OCI-LY7 (cell line): Measurements from ENCODE around the gene CABP7. TPM values are rescaled to one million over a fixed set of nuclear protein-coding genes. Genes with fewer than 3 reads are reported as not detected.

Experiments
- BruUV-seq: library from RNA; stranded (reverse); fragments of 400-500 nt; replicated peaks from 2 replicates; lab custom pipeline; 2021; lab: Mats Ljungman, UMichigan
- CTCF ChIA-PET: fragments of 300-600 bp; sonication (Branson Sonifier 250); formaldehyde crosslinking; loops from one replicate; lab custom pipeline; 2022; ENCODE audit warnings: antibody characterized with exemption; ENCODE audit not compliant: unreplicated experiment; lab: Charles Lee
- POLR2A ChIA-PET: fragments of 300-600 bp; sonication (Branson Sonifier 250); formaldehyde crosslinking; loops from one replicate; lab custom pipeline; 2022; ENCODE audit warnings: antibody characterized with exemption; lab: Charles Lee
- DNase-seq: peaks from one replicate; pipeline ENCODE4 v3.0.0-alpha.2; 2015; ENCODE audit warnings: low spot score
- H2AFZ ChIP-seq: fragments of 200-600 bp; sonication (generic), shearing (Covaris generic); 2 replicates; pipeline ENCODE4 v1.6.1; 2014; ENCODE audit warnings: mild to moderate bottlenecking, antibody characterized with exemption, low read length, moderate library complexity
- H3K27ac ChIP-seq: fragments of 200-600 bp; sonication (generic); 2 replicates; pipeline ENCODE4 v1.5.1; 2014; ENCODE audit warnings: mixed run types, low read depth, mild to moderate bottlenecking, moderate library complexity, low read length, inconsistent platforms; ENCODE audit not compliant: poor library complexity, severe bottlenecking
- H3K36me3 ChIP-seq: fragments of 200-600 bp; sonication (generic); 2 replicates; pipeline ENCODE4 v1.6.1; 2014; ENCODE audit warnings: mild to moderate bottlenecking, antibody characterized with exemption, low read length, moderate library complexity, mixed read lengths; ENCODE audit not compliant: insufficient read depth
- H3K4me1 ChIP-seq: fragments of 200-600 bp; sonication (generic); 2 replicates; pipeline ENCODE4 v1.5.1; 2014; ENCODE audit warnings: mild to moderate bottlenecking, low read length; ENCODE audit not compliant: insufficient read depth, poor library complexity, severe bottlenecking
- H3K4me2 ChIP-seq: fragments of 200-600 bp; sonication (generic); 2 replicates; pipeline ENCODE4 v1.6.1; 2014; ENCODE audit warnings: mild to moderate bottlenecking, low read length
- H3K4me3 ChIP-seq: fragments of 200-600 bp; sonication (generic); 2 replicates; pipeline ENCODE4 v1.5.1; 2014; ENCODE audit warnings: mild to moderate bottlenecking, low read depth, low read length; ENCODE audit not compliant: poor library complexity, severe bottlenecking
- H3K79me2 ChIP-seq: fragments of 200-600 bp; sonication (generic); 2 replicates; pipeline ENCODE4 v1.6.1; 2016; ENCODE audit warnings: low read depth, mild to moderate bottlenecking, low read length, moderate library complexity, mixed read lengths; ENCODE audit not compliant: insufficient read depth
- H3K9me2 ChIP-seq: fragments of 200-600 bp; sonication (generic); 2 replicates; pipeline ENCODE4 v1.6.1; 2016; ENCODE audit warnings: mild to moderate bottlenecking, low read length, mixed read lengths; ENCODE audit not compliant: insufficient read depth
- H3K9me3 ChIP-seq: fragments of 200-600 bp; sonication (generic); 2 replicates; pipeline ENCODE4 v1.6.1; 2014; ENCODE audit warnings: mild to moderate bottlenecking, mixed run types, low read length, mixed read lengths
- H4K20me1 ChIP-seq: fragments of 200-600 bp; sonication (generic); 2 replicates; pipeline ENCODE4 v1.6.1; 2014; ENCODE audit warnings: mild to moderate bottlenecking, antibody characterized with exemption, low read length, moderate library complexity, mixed read lengths; ENCODE audit not compliant: insufficient read depth
- CTCF ChIP-seq: fragments of 200-600 bp; sonication (generic); conservative IDR thresholded peaks from 2 replicates; pipeline ENCODE4 v1.5.1; 2014; ENCODE audit warnings: mild to moderate bottlenecking, antibody characterized with exemption, low read length, moderate library complexity, mixed read lengths
- EZH2phosphoT487 ChIP-seq: fragments of 200-600 bp; sonication (generic); IDR thresholded peaks from 2 replicates; pipeline ENCODE4 v1.6.1; 2018; ENCODE audit warnings: low read depth, borderline replicate concordance, mild to moderate bottlenecking, mixed run types, antibody characterized with exemption, low read length, moderate library complexity, mixed read lengths
- intact Hi-C: fragments of 100-400 bp; cut with micrococcal nuclease; formaldehyde crosslinking; loops from one replicate; pipeline ENCODE4 v1.10.0; 2022; ENCODE audit not compliant: unreplicated experiment
- total RNA-seq, 2 experiments: library from RNA; depleted of rRNA in 1 of 2; stranded (reverse); fragments of >200 nt in 1 of 2; shearing (Covaris generic) in 1 of 2; gene quantifications; 2 replicates each; pipeline ENCODE4 v1.2.3, GENCODE V29; 2014 to 2022

CABP7 gene
- total RNA-seq, 2 experiments from 2014 or later, result 0.06 TPM; not detected in 1

DNA sequence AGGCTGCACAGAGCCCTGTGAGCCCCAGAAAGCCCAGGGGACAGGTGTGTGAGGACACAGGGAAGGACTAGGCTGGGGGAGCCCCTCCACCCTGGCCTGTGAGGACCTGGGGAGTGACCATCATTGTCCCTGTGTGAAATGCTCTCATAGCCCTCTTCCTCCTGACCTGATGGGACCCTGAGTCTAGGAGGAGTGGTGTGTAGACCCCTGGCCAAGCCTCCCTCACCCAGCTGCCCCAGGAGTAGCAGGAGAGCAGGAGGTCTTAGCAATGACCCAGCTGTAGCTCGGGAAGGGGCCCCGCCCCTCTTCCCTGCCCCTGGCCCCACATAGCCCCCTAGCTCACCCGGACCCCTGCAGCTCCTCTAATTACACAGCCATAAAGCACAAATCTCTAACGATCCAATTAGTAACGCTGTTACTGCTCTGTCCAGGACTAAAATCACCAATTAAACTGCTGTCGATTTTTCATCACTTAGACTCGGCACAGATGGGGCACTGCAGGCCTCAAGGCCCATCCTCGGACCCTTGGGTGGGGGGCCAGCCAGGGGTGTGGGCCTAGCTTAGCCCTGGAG, 6.6 kb upstream of the CABP7 start:
- intact Hi-C loops, result no loop called here
- no peak overlapping the region for H2AFZ ChIP-seq
- H3K79me2 ChIP-seq, result no peaks in the 10 kb centered on the region
- TF ChIP-seq CTCF (no peak), EZH2phosphoT487 (no peak)
- no peaks in the 10 kb centered on the region for H3K9me2 ChIP-seq
- CTCF ChIA-PET, result no interaction called here
- no peak overlapping the region for H3K4me3 ChIP-seq
- H3K4me1 ChIP-seq, result no peaks in the 10 kb centered on the region
- no peaks in the 10 kb centered on the region for H3K9me3 ChIP-seq
- DNase-seq, result no peak
- no peaks in the 10 kb centered on the region for H4K20me1 ChIP-seq
- POLR2A ChIA-PET, result no interaction called here
- BruUV-seq, result no TSS peak
- no peak overlapping the region for H3K27ac ChIP-seq
- no peak overlapping the region for H3K4me2 ChIP-seq
- no peaks in the 10 kb centered on the region for H3K36me3 ChIP-seq

DNA sequence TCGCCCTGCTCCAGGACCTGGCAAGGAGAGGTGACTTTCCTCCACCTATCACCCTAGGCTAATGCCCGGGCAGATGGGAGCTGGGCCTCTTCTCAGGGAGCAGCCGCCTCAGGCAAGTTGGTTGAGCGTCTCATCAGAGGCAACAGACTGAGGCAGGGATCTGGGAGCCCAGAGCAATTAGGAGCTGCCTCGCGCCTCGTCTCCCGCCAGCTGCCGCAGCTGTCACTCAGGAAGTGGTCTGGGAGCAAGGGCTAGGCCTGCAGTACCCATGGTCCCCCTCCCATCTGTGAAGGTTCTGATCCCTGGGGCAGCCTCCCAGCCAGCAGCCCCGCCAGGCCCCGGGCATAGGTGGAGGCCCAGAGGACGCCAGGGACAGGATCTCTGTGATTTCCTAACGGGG, 4.6 kb upstream of the CABP7 start:
- intact Hi-C loops, result no loop called here
- no peaks in the 10 kb centered on the region for H3K79me2 ChIP-seq
- H3K4me2 ChIP-seq, result no peak overlapping the region
- no peak for DNase-seq
- no peaks in the 10 kb centered on the region for H3K4me1 ChIP-seq
- H3K27ac ChIP-seq, result no peak overlapping the region
- ChIA-PET CTCF (no interaction called here), POLR2A (no interaction called here)
- BruUV-seq, result no TSS peak
- TF ChIP-seq CTCF (no peak), EZH2phosphoT487 (no peak)
- H4K20me1 ChIP-seq, result no peaks in the 10 kb centered on the region
- H3K4me3 ChIP-seq, result no peak overlapping the region
- no peaks in the 10 kb centered on the region for H3K9me2 ChIP-seq
- H2AFZ ChIP-seq, result no peak overlapping the region
- H3K9me3 ChIP-seq, result no peaks in the 10 kb centered on the region
- H3K36me3 ChIP-seq, result no peaks in the 10 kb centered on the region

DNA sequence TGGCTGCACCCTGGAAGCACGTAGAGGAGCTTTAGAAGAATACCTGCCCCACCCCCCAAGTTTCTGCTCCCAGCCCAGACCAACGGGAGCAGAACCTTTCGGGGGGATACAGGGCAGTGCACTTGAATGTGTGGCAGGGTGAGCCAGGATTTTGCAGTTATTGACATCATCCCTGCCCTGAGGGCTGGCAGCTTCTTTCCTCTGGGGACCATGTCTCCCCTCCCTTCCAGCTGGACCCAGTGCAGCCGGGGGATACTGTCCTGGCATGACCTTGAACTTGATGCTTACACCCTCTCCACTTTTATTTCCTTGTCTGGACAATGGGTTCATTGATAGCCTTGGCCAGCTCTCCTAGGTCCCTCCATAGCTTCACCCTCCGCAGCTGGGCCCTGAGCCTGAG, 4.1 kb upstream of the CABP7 start:
- intact Hi-C loops, result no loop called here
- Histone ChIP-seq H3K9me2 (no peaks in the 10 kb centered on the region), H3K9me3 (no peaks in the 10 kb centered on the region), H3K36me3 (no peaks in the 10 kb centered on the region), H4K20me1 (no peaks in the 10 kb centered on the region), H3K4me1 (no peaks in the 10 kb centered on the region), H3K4me3 (no peak overlapping the region), H3K79me2 (no peaks in the 10 kb centered on the region), H2AFZ (no peak overlapping the region), H3K4me2 (no peak overlapping the region), H3K27ac (no peak overlapping the region)
- ChIA-PET POLR2A (no interaction called here), CTCF (no interaction called here)
- no peak for DNase-seq
- no peak for TF ChIP-seq EZH2phosphoT487
- no peak for TF ChIP-seq CTCF
- no TSS peak for BruUV-seq
